WTC11 (cell line): ENCODE measurements around the gene HPS3. TPM values are rescaled to one million over a fixed set of nuclear protein-coding genes. Genes with fewer than 3 reads are reported as not detected.

Source experiments
- ATAC-seq: fragments of 200-7000 bp; cut with Tn5 transposase; 2 replicates; pipeline ENCODE4 v1.10.0; 2021; ENCODE audit warnings: mild to moderate bottlenecking, moderate library complexity
- CTCF ChIA-PET: fragments of 300-600 bp; sonication (Branson Sonifier 250); formaldehyde crosslinking; loops from one replicate; lab custom pipeline; 2021; ENCODE audit warnings: antibody characterized with exemption; lab: Charles Lee
- POLR2A ChIA-PET: fragments of 350-600 bp; sonication (Branson Sonifier 250); formaldehyde crosslinking; loops from one replicate; lab custom pipeline; 2021; ENCODE audit warnings: antibody characterized with exemption; lab: Charles Lee
- DNase-seq: peaks from one replicate; pipeline ENCODE4 v3.0.0; 2021; ENCODE audit warnings: low spot score
- H3K27ac Mint-ChIP-seq: 2 replicates; pipeline ENCODE4 v1.8.0; 2021; ENCODE audit warnings: mixed read lengths
- H3K27me3 Mint-ChIP-seq: 2 replicates; pipeline ENCODE4 v1.8.0; 2021; ENCODE audit warnings: low read depth, mild to moderate bottlenecking, moderate library complexity, mixed read lengths
- H3K36me3 Mint-ChIP-seq: 2 replicates; pipeline ENCODE4 v1.8.0; 2021; ENCODE audit warnings: mixed read lengths
- H3K4me1 Mint-ChIP-seq: 2 replicates; pipeline ENCODE4 v1.8.0; 2022; ENCODE audit warnings: mixed read lengths
- H3K4me3 Mint-ChIP-seq: 2 replicates; pipeline ENCODE4 v1.8.0; 2021; ENCODE audit warnings: mild to moderate bottlenecking, moderate library complexity, mixed read lengths
- H3K9me3 Mint-ChIP-seq: 2 replicates; pipeline ENCODE4 v1.8.0; 2021; ENCODE audit warnings: mixed read lengths
- FOXJ3 ChIP-seq: sonication (generic); formaldehyde crosslinking; IDR thresholded peaks from 2 replicates; pipeline ENCODE4 v1.9.0; 2021; ENCODE audit warnings: missing genetic modification reagents, mild to moderate bottlenecking, borderline replicate concordance
- FOXK1 ChIP-seq: sonication (generic); formaldehyde crosslinking; IDR thresholded peaks from 2 replicates; pipeline ENCODE4 v1.8.0; 2022; ENCODE audit warnings: mild to moderate bottlenecking, moderate library complexity, missing genetic modification reagents
- HMGA2 ChIP-seq: fragments of 250-450 bp; sonication (Bioruptor Pico); IDR thresholded peaks from 2 replicates; pipeline ENCODE4 v1.4.0; 2021; ENCODE audit warnings: mild to moderate bottlenecking, moderate library complexity
- MXD4 ChIP-seq: fragments of 250-450 bp; sonication (Bioruptor Pico); IDR thresholded peaks from 2 replicates; pipeline ENCODE4 v1.8.0; 2021; ENCODE audit warnings: mild to moderate bottlenecking, moderate library complexity, borderline replicate concordance
- MYBL2 ChIP-seq: sonication (generic); formaldehyde crosslinking; IDR thresholded peaks from 2 replicates; pipeline ENCODE4 v1.8.1; 2023; ENCODE audit warnings: mild to moderate bottlenecking, moderate library complexity, missing genetic modification reagents
- NFYB ChIP-seq: sonication (generic); formaldehyde crosslinking; conservative IDR thresholded peaks from 2 replicates; pipeline ENCODE4 v1.8.0; 2022; ENCODE audit warnings: low read depth, missing genetic modification reagents
- NR1H2 ChIP-seq: sonication (generic); formaldehyde crosslinking; IDR thresholded peaks from 2 replicates; pipeline ENCODE4 v1.9.0; 2021; ENCODE audit warnings: mild to moderate bottlenecking, moderate library complexity, missing genetic modification reagents
- SMAD4 ChIP-seq: sonication (generic); formaldehyde crosslinking; IDR thresholded peaks from 2 replicates; pipeline ENCODE4 v1.8.0; 2022; ENCODE audit warnings: mild to moderate bottlenecking, missing genetic modification reagents
- TCF7 ChIP-seq: sonication (generic); formaldehyde crosslinking; IDR thresholded peaks from 2 replicates; pipeline ENCODE4 v1.8.0; 2022; ENCODE audit warnings: mild to moderate bottlenecking, low read depth, missing genetic modification reagents, moderate library complexity
- ZNF219 ChIP-seq: sonication (generic); formaldehyde crosslinking; IDR thresholded peaks from 2 replicates; pipeline ENCODE4 v1.8.0; 2023; ENCODE audit warnings: missing genetic modification reagents, mild to moderate bottlenecking, borderline replicate concordance
- ZNF423 ChIP-seq: fragments of 250-450 bp; sonication (Bioruptor Pico); IDR thresholded peaks from 2 replicates; pipeline ENCODE4 v2.1.2; 2022; ENCODE audit warnings: mild to moderate bottlenecking, moderate library complexity
- total RNA-seq: library from RNA; stranded (reverse); gene quantifications from 3 replicates; pipeline ENCODE4 v1.2.3, GENCODE V29; 2021
- TF ChIP-seq, protein P1 (sequence below): sonication (generic); formaldehyde crosslinking; IDR thresholded peaks from 2 replicates; pipeline ENCODE4 v1.8.1; 2023; ENCODE audit warnings: mild to moderate bottlenecking, missing genetic modification reagents
- TF ChIP-seq, protein P2 (sequence below): sonication (generic); formaldehyde crosslinking; conservative IDR thresholded peaks from 2 replicates; pipeline ENCODE4 v1.8.1; 2023; ENCODE audit warnings: mild to moderate bottlenecking, low read depth, missing genetic modification reagents, moderate library complexity
- TF ChIP-seq, protein P3 (sequence below): sonication (generic); formaldehyde crosslinking; IDR thresholded peaks from 2 replicates; pipeline ENCODE4 v1.8.1; 2023; ENCODE audit warnings: mild to moderate bottlenecking, missing genetic modification reagents, moderate library complexity
- TF ChIP-seq, protein P4 (sequence below): sonication (generic); formaldehyde crosslinking; IDR thresholded peaks from 2 replicates; pipeline ENCODE4 v1.8.1; 2023; ENCODE audit warnings: mild to moderate bottlenecking, missing genetic modification reagents, borderline replicate concordance
- TF ChIP-seq, protein P5 (sequence below): sonication (generic); formaldehyde crosslinking; IDR thresholded peaks from 2 replicates; pipeline ENCODE4 v1.8.1; 2023; ENCODE audit warnings: mild to moderate bottlenecking, moderate library complexity, missing genetic modification reagents

Gene HPS3
- total RNA-seq, 1 experiment from 2014 or later, result 51.3 TPM

DNA sequence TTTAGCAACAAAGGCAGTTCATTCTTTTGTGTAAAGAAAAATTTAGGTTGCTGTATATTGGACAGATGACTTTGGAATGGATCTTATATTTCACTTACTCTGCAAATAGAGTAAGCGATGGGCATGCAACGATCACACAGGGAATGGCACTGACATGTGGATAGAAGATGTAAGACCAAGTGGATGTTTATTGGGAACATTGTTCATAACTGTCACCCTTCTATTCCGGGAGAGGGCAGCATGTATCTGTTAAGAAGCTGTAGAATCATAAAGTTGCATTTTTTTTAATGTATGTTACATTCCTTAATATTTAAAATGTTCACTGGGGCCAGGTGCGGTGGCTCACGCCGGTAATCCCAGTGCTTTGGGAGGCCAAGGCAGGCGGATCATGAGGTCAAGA lies 41.2 kb downstream of the HPS3 start (continued):
- TF ChIP-seq, protein P1, sequence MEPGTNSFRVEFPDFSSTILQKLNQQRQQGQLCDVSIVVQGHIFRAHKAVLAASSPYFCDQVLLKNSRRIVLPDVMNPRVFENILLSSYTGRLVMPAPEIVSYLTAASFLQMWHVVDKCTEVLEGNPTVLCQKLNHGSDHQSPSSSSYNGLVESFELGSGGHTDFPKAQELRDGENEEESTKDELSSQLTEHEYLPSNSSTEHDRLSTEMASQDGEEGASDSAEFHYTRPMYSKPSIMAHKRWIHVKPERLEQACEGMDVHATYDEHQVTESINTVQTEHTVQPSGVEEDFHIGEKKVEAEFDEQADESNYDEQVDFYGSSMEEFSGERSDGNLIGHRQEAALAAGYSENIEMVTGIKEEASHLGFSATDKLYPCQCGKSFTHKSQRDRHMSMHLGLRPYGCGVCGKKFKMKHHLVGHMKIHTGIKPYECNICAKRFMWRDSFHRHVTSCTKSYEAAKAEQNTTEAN, result no peak

DNA sequence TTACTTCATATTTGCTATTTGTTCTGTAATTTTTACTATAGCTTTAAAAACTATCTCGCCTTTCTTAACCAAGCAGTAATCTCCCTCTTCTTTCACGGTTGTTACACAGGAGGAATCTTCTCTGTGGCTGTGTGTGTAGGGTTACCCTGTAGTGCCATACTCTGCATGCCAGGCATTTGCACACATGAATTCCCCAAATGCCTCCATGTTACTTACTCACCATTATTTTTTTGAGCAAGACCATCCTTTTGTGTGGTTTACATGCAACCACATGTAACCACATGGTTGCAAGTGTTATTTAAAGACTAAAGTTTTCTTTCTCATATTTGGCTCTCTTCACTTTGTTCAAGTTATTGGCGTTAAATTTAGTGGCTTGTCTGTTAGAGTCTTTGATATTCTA lies 45.5 kb downstream of the HPS3 start:
- Mint-ChIP-seq H3K36me3 (peaks cover 79% of the 10 kb centered on the region), H3K9me3 (peaks cover 17% of the 10 kb centered on the region), H3K4me3 (no peak overlapping the region), H3K4me1 (peaks cover 3% of the 10 kb centered on the region; the same call in 1 of the 2 replicates), H3K27ac (peak overlapping the region; percentile 47; the same call in 1 of the 2 replicates), H3K27me3 (no peaks in the 10 kb centered on the region)
- TF ChIP-seq ZNF423 (no peak), NFYB (CRISPR knock-in tag) (no peak), ZNF219 (no peak), NR1H2 (CRISPR knock-in tag) (no peak), HMGA2 (CRISPR knock-in tag) (no peak), FOXJ3 (CRISPR knock-in tag) (no peak), MXD4 (CRISPR knock-in tag) (no peak), FOXK1 (CRISPR knock-in tag) (no peak), MYBL2 (CRISPR knock-in tag) (no peak), TCF7 (CRISPR knock-in tag) (no peak), SMAD4 (CRISPR knock-in tag) (no peak)
- TF ChIP-seq, protein P2, sequence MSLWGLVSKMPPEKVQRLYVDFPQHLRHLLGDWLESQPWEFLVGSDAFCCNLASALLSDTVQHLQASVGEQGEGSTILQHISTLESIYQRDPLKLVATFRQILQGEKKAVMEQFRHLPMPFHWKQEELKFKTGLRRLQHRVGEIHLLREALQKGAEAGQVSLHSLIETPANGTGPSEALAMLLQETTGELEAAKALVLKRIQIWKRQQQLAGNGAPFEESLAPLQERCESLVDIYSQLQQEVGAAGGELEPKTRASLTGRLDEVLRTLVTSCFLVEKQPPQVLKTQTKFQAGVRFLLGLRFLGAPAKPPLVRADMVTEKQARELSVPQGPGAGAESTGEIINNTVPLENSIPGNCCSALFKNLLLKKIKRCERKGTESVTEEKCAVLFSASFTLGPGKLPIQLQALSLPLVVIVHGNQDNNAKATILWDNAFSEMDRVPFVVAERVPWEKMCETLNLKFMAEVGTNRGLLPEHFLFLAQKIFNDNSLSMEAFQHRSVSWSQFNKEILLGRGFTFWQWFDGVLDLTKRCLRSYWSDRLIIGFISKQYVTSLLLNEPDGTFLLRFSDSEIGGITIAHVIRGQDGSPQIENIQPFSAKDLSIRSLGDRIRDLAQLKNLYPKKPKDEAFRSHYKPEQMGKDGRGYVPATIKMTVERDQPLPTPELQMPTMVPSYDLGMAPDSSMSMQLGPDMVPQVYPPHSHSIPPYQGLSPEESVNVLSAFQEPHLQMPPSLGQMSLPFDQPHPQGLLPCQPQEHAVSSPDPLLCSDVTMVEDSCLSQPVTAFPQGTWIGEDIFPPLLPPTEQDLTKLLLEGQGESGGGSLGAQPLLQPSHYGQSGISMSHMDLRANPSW (CRISPR knock-in tag), result no peak
- TF ChIP-seq, protein P3, sequence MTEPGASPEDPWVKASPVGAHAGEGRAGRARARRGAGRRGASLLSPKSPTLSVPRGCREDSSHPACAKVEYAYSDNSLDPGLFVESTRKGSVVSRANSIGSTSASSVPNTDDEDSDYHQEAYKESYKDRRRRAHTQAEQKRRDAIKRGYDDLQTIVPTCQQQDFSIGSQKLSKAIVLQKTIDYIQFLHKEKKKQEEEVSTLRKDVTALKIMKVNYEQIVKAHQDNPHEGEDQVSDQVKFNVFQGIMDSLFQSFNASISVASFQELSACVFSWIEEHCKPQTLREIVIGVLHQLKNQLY, result no peak
- TF ChIP-seq, protein P4, sequence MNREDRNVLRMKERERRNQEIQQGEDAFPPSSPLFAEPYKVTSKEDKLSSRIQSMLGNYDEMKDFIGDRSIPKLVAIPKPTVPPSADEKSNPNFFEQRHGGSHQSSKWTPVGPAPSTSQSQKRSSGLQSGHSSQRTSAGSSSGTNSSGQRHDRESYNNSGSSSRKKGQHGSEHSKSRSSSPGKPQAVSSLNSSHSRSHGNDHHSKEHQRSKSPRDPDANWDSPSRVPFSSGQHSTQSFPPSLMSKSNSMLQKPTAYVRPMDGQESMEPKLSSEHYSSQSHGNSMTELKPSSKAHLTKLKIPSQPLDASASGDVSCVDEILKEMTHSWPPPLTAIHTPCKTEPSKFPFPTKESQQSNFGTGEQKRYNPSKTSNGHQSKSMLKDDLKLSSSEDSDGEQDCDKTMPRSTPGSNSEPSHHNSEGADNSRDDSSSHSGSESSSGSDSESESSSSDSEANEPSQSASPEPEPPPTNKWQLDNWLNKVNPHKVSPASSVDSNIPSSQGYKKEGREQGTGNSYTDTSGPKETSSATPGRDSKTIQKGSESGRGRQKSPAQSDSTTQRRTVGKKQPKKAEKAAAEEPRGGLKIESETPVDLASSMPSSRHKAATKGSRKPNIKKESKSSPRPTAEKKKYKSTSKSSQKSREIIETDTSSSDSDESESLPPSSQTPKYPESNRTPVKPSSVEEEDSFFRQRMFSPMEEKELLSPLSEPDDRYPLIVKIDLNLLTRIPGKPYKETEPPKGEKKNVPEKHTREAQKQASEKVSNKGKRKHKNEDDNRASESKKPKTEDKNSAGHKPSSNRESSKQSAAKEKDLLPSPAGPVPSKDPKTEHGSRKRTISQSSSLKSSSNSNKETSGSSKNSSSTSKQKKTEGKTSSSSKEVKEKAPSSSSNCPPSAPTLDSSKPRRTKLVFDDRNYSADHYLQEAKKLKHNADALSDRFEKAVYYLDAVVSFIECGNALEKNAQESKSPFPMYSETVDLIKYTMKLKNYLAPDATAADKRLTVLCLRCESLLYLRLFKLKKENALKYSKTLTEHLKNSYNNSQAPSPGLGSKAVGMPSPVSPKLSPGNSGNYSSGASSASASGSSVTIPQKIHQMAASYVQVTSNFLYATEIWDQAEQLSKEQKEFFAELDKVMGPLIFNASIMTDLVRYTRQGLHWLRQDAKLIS (CRISPR knock-in tag), result no peak
- TF ChIP-seq, protein P5, sequence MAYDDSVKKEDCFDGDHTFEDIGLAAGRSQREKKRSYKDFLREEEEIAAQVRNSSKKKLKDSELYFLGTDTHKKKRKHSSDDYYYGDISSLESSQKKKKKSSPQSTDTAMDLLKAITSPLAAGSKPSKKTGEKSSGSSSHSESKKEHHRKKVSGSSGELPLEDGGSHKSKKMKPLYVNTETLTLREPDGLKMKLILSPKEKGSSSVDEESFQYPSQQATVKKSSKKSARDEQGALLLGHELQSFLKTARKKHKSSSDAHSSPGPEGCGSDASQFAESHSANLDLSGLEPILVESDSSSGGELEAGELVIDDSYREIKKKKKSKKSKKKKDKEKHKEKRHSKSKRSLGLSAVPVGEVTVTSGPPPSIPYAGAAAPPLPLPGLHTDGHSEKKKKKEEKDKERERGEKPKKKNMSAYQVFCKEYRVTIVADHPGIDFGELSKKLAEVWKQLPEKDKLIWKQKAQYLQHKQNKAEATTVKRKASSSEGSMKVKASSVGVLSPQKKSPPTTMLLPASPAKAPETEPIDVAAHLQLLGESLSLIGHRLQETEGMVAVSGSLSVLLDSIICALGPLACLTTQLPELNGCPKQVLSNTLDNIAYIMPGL (CRISPR knock-in tag), result no peak
- DNase-seq (no peak), ATAC-seq (no peak)
- ChIA-PET CTCF (interaction anchor here (0.6 kb wide), 1 partner anchor 219 kb away, joined by 4 read pairs; no protein-coding TSS in a partner anchor), POLR2A (no interaction called here)
